HepG2 (cell line): ENCODE data around the gene TTBK1. TPM values are rescaled to one million over a fixed set of nuclear protein-coding genes. Genes with fewer than 3 reads are reported as not detected.

ENCODE experiments used
- DNMT1 ChIP-seq: sonication (generic); formaldehyde crosslinking; IDR thresholded peaks from 2 replicates; pipeline ENCODE4 v1.5.1; 2020; ENCODE audit warnings: mild to moderate bottlenecking, missing genetic modification reagents
- HNF4A ChIP-seq: sonication (generic); formaldehyde crosslinking; IDR thresholded peaks from 2 replicates; pipeline ENCODE4 v1.4.0; 2020; ENCODE audit warnings: missing genetic modification reagents
- NFKB2 ChIP-seq: sonication (generic); formaldehyde crosslinking; IDR thresholded peaks from 2 replicates; pipeline ENCODE4 v1.4.0; 2020; ENCODE audit warnings: missing genetic modification reagents, borderline replicate concordance
- NR2F2 ChIP-seq: IDR thresholded peaks from 2 replicates; pipeline ENCODE4 v1.6.1; 2012; ENCODE audit warnings: low read depth, inconsistent platforms, borderline replicate concordance
- PLRG1 ChIP-seq: fragments of 450-650 bp; conservative IDR thresholded peaks from 2 replicates; pipeline ENCODE4 v1.6.1; 2016
- ZNF205 ChIP-seq: IDR thresholded peaks from 2 replicates; pipeline ENCODE4 v1.6.1; 2018; ENCODE audit warnings: missing biosample characterization, missing genetic modification reagents
- polyA plus RNA-seq, 8 experiments: library from polyadenylated mRNA; depleted of rRNA in 3 of 8; stranded (reverse) in 7 of 8; unstranded in 1 of 8; fragments of >200 nt; fragmentation: Illumina TruSeq in 4 of 8; extraction: Trizol in 4 of 8; gene quantifications; 2 replicates each; pipeline versions ENCODE4 v1.2.1 to v1.2.3, GENCODE V29; 2011 to 2016; ENCODE audit warnings: low read depth in 4 of 8, missing spikeins in 1 of 8, mixed read lengths in 1 of 8; ENCODE audit not compliant: insufficient read depth in 1 of 8
- total RNA-seq, 5 experiments: library from RNA; depleted of rRNA; stranded (reverse); fragments of >200 nt; fragmentation: Illumina TruSeq; extraction: Trizol; gene quantifications; 2 replicates each; pipeline ENCODE4 v1.2.3, GENCODE V29; 2016; ENCODE audit warnings: low read depth in 1 of 5
- TF ChIP-seq, protein P1 (sequence below): sonication (generic); formaldehyde crosslinking; IDR thresholded peaks from 2 replicates; pipeline ENCODE4 v1.4.0; 2020; ENCODE audit warnings: mild to moderate bottlenecking, missing genetic modification reagents
- TF ChIP-seq, protein P2 (sequence below): sonication (generic); formaldehyde crosslinking; IDR thresholded peaks from 2 replicates; pipeline ENCODE4 v1.4.0; 2020; ENCODE audit warnings: missing genetic modification reagents, borderline replicate concordance
- TF ChIP-seq, protein P3 (sequence below): sonication (generic); formaldehyde crosslinking; IDR thresholded peaks from 2 replicates; pipeline ENCODE4 v1.5.0; 2020; ENCODE audit warnings: missing genetic modification reagents
- TF ChIP-seq, protein P4 (sequence below): fragments of 450-650 bp; IDR thresholded peaks from 2 replicates; pipeline ENCODE4 v1.6.1; 2016

Gene TTBK1
- total and polyA plus RNA-seq, 2 of the 13 experiments (the other 11 are each of a cell fraction or from before 2014, with no cell fraction given): 0.24 to 0.33 TPM

DNA sequence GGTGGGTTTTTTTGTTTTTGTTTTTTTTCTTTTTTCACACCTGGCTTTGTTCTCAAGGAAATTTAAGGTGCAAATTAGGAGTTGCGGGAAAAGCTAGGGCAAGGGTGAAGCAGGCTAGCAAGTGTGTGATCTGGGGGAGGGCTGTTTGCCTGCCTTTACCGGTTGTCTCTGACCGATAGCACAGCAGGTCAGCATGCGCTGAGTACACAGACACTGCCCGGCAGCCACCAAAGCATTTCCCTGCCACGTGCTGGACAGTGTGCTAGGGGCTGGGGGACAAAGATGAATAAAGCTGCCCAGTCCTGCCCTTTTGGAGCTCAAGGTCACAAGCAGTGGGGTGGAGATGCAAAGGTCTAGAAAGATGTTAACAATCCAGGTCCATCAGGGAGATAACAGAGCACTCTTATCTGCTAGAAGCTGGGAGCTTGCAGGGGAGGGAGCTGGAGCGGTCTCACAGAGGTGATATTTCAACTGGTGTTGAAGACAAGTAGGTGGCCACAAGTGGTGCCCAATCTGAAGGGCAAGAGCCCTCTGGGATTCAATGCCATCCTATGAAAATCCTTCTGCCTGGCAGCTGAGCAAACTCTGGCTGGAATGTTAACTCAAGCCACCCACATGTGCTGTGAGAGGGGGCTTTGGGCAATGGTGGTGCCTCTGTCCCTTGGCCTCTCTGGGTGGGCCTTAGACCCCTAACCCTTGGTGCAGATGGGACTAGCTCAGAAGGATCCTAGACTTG lies 24.5 kb downstream of the TTBK1 start (continued):
- TF ChIP-seq, protein P1, sequence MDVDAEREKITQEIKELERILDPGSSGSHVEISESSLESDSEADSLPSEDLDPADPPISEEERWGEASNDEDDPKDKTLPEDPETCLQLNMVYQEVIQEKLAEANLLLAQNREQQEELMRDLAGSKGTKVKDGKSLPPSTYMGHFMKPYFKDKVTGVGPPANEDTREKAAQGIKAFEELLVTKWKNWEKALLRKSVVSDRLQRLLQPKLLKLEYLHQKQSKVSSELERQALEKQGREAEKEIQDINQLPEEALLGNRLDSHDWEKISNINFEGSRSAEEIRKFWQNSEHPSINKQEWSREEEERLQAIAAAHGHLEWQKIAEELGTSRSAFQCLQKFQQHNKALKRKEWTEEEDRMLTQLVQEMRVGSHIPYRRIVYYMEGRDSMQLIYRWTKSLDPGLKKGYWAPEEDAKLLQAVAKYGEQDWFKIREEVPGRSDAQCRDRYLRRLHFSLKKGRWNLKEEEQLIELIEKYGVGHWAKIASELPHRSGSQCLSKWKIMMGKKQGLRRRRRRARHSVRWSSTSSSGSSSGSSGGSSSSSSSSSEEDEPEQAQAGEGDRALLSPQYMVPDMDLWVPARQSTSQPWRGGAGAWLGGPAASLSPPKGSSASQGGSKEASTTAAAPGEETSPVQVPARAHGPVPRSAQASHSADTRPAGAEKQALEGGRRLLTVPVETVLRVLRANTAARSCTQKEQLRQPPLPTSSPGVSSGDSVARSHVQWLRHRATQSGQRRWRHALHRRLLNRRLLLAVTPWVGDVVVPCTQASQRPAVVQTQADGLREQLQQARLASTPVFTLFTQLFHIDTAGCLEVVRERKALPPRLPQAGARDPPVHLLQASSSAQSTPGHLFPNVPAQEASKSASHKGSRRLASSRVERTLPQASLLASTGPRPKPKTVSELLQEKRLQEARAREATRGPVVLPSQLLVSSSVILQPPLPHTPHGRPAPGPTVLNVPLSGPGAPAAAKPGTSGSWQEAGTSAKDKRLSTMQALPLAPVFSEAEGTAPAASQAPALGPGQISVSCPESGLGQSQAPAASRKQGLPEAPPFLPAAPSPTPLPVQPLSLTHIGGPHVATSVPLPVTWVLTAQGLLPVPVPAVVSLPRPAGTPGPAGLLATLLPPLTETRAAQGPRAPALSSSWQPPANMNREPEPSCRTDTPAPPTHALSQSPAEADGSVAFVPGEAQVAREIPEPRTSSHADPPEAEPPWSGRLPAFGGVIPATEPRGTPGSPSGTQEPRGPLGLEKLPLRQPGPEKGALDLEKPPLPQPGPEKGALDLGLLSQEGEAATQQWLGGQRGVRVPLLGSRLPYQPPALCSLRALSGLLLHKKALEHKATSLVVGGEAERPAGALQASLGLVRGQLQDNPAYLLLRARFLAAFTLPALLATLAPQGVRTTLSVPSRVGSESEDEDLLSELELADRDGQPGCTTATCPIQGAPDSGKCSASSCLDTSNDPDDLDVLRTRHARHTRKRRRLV (CRISPR knock-in tag): peak; percentile 92; the same call in 1 of the 2 replicates
- TF ChIP-seq PLRG1: no peak
- TF ChIP-seq, protein P2, sequence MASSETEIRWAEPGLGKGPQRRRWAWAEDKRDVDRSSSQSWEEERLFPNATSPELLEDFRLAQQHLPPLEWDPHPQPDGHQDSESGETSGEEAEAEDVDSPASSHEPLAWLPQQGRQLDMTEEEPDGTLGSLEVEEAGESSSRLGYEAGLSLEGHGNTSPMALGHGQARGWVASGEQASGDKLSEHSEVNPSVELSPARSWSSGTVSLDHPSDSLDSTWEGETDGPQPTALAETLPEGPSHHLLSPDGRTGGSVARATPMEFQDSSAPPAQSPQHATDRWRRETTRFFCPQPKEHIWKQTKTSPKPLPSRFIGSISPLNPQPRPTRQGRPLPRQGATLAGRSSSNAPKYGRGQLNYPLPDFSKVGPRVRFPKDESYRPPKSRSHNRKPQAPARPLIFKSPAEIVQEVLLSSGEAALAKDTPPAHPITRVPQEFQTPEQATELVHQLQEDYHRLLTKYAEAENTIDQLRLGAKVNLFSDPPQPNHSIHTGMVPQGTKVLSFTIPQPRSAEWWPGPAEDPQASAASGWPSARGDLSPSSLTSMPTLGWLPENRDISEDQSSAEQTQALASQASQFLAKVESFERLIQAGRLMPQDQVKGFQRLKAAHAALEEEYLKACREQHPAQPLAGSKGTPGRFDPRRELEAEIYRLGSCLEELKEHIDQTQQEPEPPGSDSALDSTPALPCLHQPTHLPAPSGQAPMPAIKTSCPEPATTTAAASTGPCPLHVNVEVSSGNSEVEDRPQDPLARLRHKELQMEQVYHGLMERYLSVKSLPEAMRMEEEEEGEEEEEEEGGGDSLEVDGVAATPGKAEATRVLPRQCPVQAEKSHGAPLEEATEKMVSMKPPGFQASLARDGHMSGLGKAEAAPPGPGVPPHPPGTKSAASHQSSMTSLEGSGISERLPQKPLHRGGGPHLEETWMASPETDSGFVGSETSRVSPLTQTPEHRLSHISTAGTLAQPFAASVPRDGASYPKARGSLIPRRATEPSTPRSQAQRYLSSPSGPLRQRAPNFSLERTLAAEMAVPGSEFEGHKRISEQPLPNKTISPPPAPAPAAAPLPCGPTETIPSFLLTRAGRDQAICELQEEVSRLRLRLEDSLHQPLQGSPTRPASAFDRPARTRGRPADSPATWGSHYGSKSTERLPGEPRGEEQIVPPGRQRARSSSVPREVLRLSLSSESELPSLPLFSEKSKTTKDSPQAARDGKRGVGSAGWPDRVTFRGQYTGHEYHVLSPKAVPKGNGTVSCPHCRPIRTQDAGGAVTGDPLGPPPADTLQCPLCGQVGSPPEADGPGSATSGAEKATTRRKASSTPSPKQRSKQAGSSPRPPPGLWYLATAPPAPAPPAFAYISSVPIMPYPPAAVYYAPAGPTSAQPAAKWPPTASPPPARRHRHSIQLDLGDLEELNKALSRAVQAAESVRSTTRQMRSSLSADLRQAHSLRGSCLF (CRISPR knock-in tag): no peak
- peak; percentile 98 for TF ChIP-seq NFKB2 (CRISPR knock-in tag)
- TF ChIP-seq, protein P3, sequence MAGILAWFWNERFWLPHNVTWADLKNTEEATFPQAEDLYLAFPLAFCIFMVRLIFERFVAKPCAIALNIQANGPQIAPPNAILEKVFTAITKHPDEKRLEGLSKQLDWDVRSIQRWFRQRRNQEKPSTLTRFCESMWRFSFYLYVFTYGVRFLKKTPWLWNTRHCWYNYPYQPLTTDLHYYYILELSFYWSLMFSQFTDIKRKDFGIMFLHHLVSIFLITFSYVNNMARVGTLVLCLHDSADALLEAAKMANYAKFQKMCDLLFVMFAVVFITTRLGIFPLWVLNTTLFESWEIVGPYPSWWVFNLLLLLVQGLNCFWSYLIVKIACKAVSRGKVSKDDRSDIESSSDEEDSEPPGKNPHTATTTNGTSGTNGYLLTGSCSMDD: no peak
- TF ChIP-seq NR2F2: no peak
- peak; percentile 97 for TF ChIP-seq ZNF205 (CRISPR knock-in tag)
- TF ChIP-seq DNMT1 (CRISPR knock-in tag): no peak; the same call in none of the 2 replicates
- TF ChIP-seq, protein P4, sequence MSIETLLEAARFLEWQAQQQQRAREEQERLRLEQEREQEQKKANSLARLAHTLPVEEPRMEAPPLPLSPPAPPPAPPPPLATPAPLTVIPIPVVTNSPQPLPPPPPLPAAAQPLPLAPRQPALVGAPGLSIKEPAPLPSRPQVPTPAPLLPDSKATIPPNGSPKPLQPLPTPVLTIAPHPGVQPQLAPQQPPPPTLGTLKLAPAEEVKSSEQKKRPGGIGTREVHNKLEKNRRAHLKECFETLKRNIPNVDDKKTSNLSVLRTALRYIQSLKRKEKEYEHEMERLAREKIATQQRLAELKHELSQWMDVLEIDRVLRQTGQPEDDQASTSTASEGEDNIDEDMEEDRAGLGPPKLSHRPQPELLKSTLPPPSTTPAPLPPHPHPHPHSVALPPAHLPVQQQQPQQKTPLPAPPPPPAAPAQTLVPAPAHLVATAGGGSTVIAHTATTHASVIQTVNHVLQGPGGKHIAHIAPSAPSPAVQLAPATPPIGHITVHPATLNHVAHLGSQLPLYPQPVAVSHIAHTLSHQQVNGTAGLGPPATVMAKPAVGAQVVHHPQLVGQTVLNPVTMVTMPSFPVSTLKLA: peak; percentile 97
- peak; percentile 100 for TF ChIP-seq HNF4A (CRISPR knock-in tag)
